MG63 (cell line): Measurements from ENCODE around the gene PRKCH. TPM values are rescaled to one million over a fixed set of nuclear protein-coding genes. Genes with fewer than 3 reads are reported as not detected.

ENCODE experiments used
- DNase-seq: peaks from one replicate; pipeline ENCODE4 v3.0.0-alpha.2; 2020
- H3K27me3 ChIP-seq: fragments of 250-450 bp; sonication (Bioruptor Pico); 2 replicates; pipeline ENCODE4 v1.5.1; 2020; ENCODE audit warnings: mild to moderate bottlenecking, moderate library complexity
- H3K36me3 ChIP-seq: fragments of 250-450 bp; sonication (Bioruptor Pico); 2 replicates; pipeline ENCODE4 v1.5.1; 2020; ENCODE audit warnings: mild to moderate bottlenecking, moderate library complexity
- H3K4me3 ChIP-seq: fragments of 250-450 bp; sonication (Bioruptor Pico); 2 replicates; pipeline ENCODE4 v1.5.1; 2020; ENCODE audit warnings: mild to moderate bottlenecking, moderate library complexity
- H3K9me3 ChIP-seq: fragments of 250-450 bp; sonication (Bioruptor Pico); 2 replicates; pipeline ENCODE4 v1.5.1; 2020; ENCODE audit warnings: mild to moderate bottlenecking, moderate library complexity
- total RNA-seq: library from RNA; depleted of rRNA; stranded (reverse); fragments of >200 nt; shearing (Covaris generic); gene quantifications from 2 replicates; pipeline ENCODE4 v1.2.3, GENCODE V29; 2014; ENCODE audit warnings: low replicate concordance

PRKCH gene
- total RNA-seq, 1 experiment from 2014 or later = 6.0 TPM

- no peak overlapping the region for H3K4me3 ChIP-seq
- no peaks in the 10 kb centered on the region for H3K36me3 ChIP-seq
- no peaks in the 10 kb centered on the region for H3K27me3 ChIP-seq
- no peak for DNase-seq
- H3K9me3 ChIP-seq = no peaks in the 10 kb centered on the region
These were observed 117.1 kb downstream of the PRKCH start for GRCh38 chr14:61438497-61438859.

GRCh38 chr14:61438860-61439765 lies 117.7 kb downstream of the PRKCH start:
- Histone ChIP-seq H3K27me3 (no peaks in the 10 kb centered on the region), H3K4me3 (0 out of 2 replicates have a peak overlapping the region, but pooled peaks have one; percentile 5), H3K36me3 (no peaks in the 10 kb centered on the region), H3K9me3 (no peaks in the 10 kb centered on the region)
- DNase-seq = peak; percentile 88

GRCh38 chr14:61439779-61440418 lies 118.5 kb downstream of the PRKCH start:
- Histone ChIP-seq H3K9me3 (no peaks in the 10 kb centered on the region), H3K27me3 (no peaks in the 10 kb centered on the region), H3K4me3 (no peak overlapping the region), H3K36me3 (no peaks in the 10 kb centered on the region)
- no peak for DNase-seq

- Histone ChIP-seq H3K27me3 (no peaks in the 10 kb centered on the region), H3K9me3 (no peaks in the 10 kb centered on the region)
- DNase-seq = no peak
These were observed 122.1 kb downstream of the PRKCH start for GRCh38 chr14:61443481-61443880.

DNA sequence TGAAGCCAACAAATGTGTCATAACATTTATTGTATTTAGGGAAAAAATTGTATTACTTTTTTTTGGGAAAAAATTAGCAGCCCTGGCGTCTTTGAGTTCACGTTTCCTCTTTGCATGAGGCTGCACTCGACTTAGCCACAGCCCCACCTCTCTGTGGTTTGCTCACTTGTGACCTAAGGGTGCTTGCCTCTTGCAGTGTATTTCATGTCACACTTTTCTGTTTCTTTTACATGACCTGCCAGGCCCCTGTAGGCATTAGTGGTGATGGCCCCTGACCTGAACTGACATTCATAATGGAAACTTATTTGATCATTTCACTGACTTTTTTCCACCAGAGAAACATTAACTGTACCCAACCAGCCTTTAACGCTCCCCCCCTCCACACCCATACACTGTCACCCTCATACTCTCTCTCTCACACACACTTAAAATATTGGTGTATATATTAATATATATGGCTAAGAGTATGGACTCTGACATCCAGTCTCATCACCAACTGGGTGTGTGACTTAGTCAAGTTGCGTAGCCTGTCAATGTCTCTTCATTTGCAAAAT lies 122.9 kb downstream of the PRKCH start:
- H3K4me3 ChIP-seq = no peak overlapping the region
- no peak for DNase-seq
- no peaks in the 10 kb centered on the region for H3K36me3 ChIP-seq
- no peaks in the 10 kb centered on the region for H3K9me3 ChIP-seq
- no peaks in the 10 kb centered on the region for H3K27me3 ChIP-seq

More at GRCh38 chr14:61443481-61443880, 122.1 kb downstream of the PRKCH start:
- no peak overlapping the region for H3K4me3 ChIP-seq
- no peaks in the 10 kb centered on the region for H3K36me3 ChIP-seq

- no peak overlapping the region for H3K4me3 ChIP-seq
- H3K9me3 ChIP-seq = no peaks in the 10 kb centered on the region
- H3K27me3 ChIP-seq = no peaks in the 10 kb centered on the region
- no peaks in the 10 kb centered on the region for H3K36me3 ChIP-seq
- DNase-seq = no peak
These were observed 130.1 kb downstream of the PRKCH start for GRCh38 chr14:61451491-61451890.

DNA sequence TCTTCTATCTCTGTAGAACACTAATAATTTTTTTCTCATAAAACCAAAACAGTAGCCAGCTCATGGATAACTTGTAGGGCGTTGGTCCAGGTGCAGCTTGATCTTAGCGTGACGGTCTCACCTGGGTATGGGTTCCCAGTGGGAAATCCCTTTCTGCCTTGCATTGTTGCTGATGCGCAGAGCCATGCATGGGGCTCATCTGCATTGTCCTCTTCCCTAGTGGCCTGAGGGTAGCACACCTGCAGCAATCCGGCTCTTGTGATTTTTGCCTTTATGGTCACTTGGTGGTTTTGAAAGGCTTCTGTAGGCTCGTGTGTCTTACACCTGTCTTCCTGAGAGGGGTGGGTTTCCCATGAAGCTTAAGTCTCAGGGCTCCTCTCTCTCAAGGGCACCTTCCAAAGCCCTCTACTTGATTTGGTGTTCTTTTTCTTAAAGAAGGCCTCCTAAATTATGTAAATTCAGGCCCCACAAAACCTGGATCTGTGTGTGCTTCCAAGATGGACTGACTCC lies 130.6 kb downstream of the PRKCH start:
- no peaks in the 10 kb centered on the region for H3K9me3 ChIP-seq
- no peak overlapping the region for H3K4me3 ChIP-seq
- no peaks in the 10 kb centered on the region for H3K27me3 ChIP-seq
- DNase-seq = no peak
- no peaks in the 10 kb centered on the region for H3K36me3 ChIP-seq

- Histone ChIP-seq H3K27me3 (no peaks in the 10 kb centered on the region), H3K9me3 (no peaks in the 10 kb centered on the region), H3K4me3 (no peak overlapping the region), H3K36me3 (no peaks in the 10 kb centered on the region)
- DNase-seq = no peak
These were observed 131.1 kb downstream of the PRKCH start for GRCh38 chr14:61452452-61452851.

- no peak for DNase-seq
- Histone ChIP-seq H3K27me3 (no peaks in the 10 kb centered on the region), H3K36me3 (no peaks in the 10 kb centered on the region), H3K4me3 (no peak overlapping the region), H3K9me3 (no peaks in the 10 kb centered on the region)
These were observed 131.9 kb downstream of the PRKCH start for GRCh38 chr14:61453103-61453767.

DNA sequence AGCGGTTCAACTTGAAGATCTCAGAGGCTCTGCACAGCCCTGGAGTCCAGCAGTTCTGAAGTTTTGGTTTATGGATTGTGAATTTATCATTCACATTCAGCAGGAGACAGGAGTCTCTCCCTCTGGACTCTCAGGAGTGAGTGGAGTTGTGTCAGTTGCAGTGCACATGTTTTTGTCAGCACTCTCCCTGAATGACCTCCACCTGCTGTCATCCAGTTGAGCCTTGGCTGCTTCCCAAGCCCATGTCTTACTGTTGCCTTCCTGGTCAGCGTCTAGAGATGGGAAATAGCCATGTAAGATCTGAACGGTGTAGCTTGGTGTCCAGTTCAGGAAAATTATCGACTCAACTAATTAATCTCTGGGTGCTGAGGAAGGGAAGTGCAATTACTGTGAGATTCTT lies 133.2 kb downstream of the PRKCH start:
- Histone ChIP-seq H3K4me3 (no peak overlapping the region), H3K9me3 (no peaks in the 10 kb centered on the region), H3K36me3 (no peaks in the 10 kb centered on the region), H3K27me3 (no peaks in the 10 kb centered on the region)
- DNase-seq = no peak

- no peak for DNase-seq
- H3K4me3 ChIP-seq = no peak overlapping the region
- H3K27me3 ChIP-seq = no peaks in the 10 kb centered on the region
- H3K36me3 ChIP-seq = no peaks in the 10 kb centered on the region
- no peaks in the 10 kb centered on the region for H3K9me3 ChIP-seq
These were observed 134.0 kb downstream of the PRKCH start for GRCh38 chr14:61455351-61455750.

GRCh38 chr14:61456720-61457119 lies 135.3 kb downstream of the PRKCH start:
- no peaks in the 10 kb centered on the region for H3K9me3 ChIP-seq
- H3K36me3 ChIP-seq = no peaks in the 10 kb centered on the region

GRCh38 chr14:61458766-61459165 lies 137.4 kb downstream of the PRKCH start:
- Histone ChIP-seq H3K27me3 (no peaks in the 10 kb centered on the region), H3K36me3 (no peaks in the 10 kb centered on the region), H3K9me3 (no peaks in the 10 kb centered on the region), H3K4me3 (no peak overlapping the region)
- DNase-seq = no peak

More at GRCh38 chr14:61456720-61457119, 135.3 kb downstream of the PRKCH start:
- peak; percentile 43 for DNase-seq
- Histone ChIP-seq H3K27me3 (no peaks in the 10 kb centered on the region), H3K4me3 (no peak overlapping the region)

GRCh38 chr14:61459229-61459628 lies 137.8 kb downstream of the PRKCH start:
- no peaks in the 10 kb centered on the region for H3K36me3 ChIP-seq
- H3K27me3 ChIP-seq = no peaks in the 10 kb centered on the region
- no peak overlapping the region for H3K4me3 ChIP-seq
- no peak for DNase-seq
- no peaks in the 10 kb centered on the region for H3K9me3 ChIP-seq

DNA sequence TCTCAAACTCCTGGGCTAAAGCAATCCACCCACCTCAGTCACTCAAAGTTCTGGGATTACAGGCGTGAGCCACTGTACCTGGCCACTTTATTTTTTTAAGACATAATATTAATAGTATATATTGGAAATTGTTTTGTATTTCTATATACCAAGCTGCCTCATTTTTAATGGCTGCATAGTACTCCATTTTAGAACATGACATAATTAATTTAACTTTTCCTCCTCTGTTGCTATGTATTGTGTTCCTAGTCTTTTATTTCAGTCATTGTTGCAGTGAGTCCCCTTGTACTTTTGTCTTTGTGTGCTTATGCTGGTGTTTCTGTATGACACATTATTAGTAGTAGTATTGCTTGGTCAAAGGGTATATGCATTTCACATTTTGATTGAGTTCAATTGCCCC lies 138.7 kb downstream of the PRKCH start:
- H3K9me3 ChIP-seq = no peaks in the 10 kb centered on the region
- no peak for DNase-seq
- no peaks in the 10 kb centered on the region for H3K27me3 ChIP-seq
- no peak overlapping the region for H3K4me3 ChIP-seq
- H3K36me3 ChIP-seq = no peaks in the 10 kb centered on the region

DNA sequence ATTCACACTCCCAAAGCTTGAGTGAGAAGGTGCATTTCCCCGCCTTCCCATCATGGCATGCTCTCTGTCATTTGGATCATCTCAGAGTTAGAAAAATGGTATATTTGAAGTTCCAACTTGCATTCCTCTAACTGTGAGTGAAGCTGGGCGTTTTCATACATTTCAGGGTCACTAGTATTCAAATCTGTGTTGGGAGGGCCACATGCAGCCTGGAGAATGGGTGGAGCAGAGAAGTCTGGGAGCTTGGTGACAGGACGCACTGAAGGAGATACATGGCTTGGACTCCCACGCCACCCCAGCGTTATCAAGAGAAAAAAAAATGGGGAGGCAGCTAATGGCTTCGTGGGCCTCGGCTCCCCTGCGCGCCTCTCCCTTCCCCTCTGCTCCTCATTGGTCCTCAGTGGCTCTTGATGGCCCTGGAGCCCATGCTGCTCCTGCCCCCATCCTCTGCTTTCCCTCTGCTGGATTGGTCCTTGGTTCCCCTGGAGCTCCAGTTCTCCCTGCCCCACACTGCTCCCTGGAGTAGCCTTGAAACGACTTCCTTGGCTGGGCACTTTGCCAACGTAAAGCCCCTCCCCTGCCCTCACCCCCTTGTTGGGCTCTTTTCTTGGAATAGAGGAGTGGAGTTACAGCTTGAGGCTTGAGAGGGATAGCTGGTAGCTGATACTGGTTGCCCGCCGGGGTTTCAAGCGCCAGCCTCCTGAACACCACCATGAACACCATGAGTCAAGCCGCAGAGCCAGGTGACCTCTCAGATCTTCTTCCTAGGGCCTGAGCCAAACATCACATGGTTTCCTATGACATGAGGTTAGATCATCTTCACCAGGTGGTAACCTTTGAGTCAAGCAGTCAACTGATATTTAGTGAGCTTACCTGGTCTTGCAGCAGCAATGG lies 139.6 kb downstream of the PRKCH start:
- no peak for DNase-seq
- no peaks in the 10 kb centered on the region for H3K36me3 ChIP-seq
- H3K27me3 ChIP-seq = no peaks in the 10 kb centered on the region
- H3K9me3 ChIP-seq = no peaks in the 10 kb centered on the region
- no peak overlapping the region for H3K4me3 ChIP-seq
